HEK293T (cell line): ENCODE data around the gene LETM1.

Source experiments
- CTCF ChIA-PET: fragments of 350-600 bp; formaldehyde crosslinking; extraction: SDS; loops from one replicate; lab custom pipeline; 2021; ENCODE audit warnings: antibody characterized with exemption, inconsistent platforms; lab: Yijun Ruan, JAX
- POLR2A ChIA-PET: fragments of 350-600 bp; formaldehyde crosslinking; extraction: SDS; loops from one replicate; lab custom pipeline; 2020; ENCODE audit warnings: antibody characterized with exemption, inconsistent platforms; lab: Yijun Ruan, JAX
- DNase-seq: peaks from one replicate; pipeline ENCODE4 v3.0.0; 2012; ENCODE audit warnings: mixed read lengths; ENCODE audit errors: extremely low spot score
- ARNT ChIP-seq: fragments of 450-650 bp; IDR thresholded peaks from 2 replicates; pipeline ENCODE4 v1.6.1; 2017; ENCODE audit warnings: mild to moderate bottlenecking
- BHLHE40 ChIP-seq: fragments of 450-650 bp; IDR thresholded peaks from 2 replicates; pipeline ENCODE4 v1.6.1; 2016; ENCODE audit warnings: mild to moderate bottlenecking, moderate library complexity, borderline replicate concordance
- CTBP1 ChIP-seq: fragments of 450-650 bp; IDR thresholded peaks from 2 replicates; pipeline ENCODE4 v1.6.1; 2016; ENCODE audit warnings: borderline replicate concordance
- ELF4 ChIP-seq: fragments of 450-650 bp; IDR thresholded peaks from 2 replicates; pipeline ENCODE4 v1.6.1; 2017; ENCODE audit warnings: antibody characterized with exemption
- FOXA1 ChIP-seq: fragments of 450-650 bp; IDR thresholded peaks from 2 replicates; pipeline ENCODE4 v1.6.1; 2016; ENCODE audit warnings: mild to moderate bottlenecking
- FOXK2 ChIP-seq: fragments of 450-650 bp; IDR thresholded peaks from 2 replicates; pipeline ENCODE4 v1.6.1; 2016; ENCODE audit warnings: mild to moderate bottlenecking
- FOXM1 ChIP-seq: fragments of 450-650 bp; IDR thresholded peaks from 2 replicates; pipeline ENCODE4 v1.6.1; 2017; ENCODE audit warnings: mild to moderate bottlenecking, borderline replicate concordance
- HDGF ChIP-seq: fragments of 450-650 bp; IDR thresholded peaks from 2 replicates; pipeline ENCODE4 v1.6.1; 2017; ENCODE audit warnings: antibody characterized with exemption, borderline replicate concordance
- L3MBTL2 ChIP-seq: fragments of 450-650 bp; conservative IDR thresholded peaks from 2 replicates; pipeline ENCODE4 v1.6.1; 2016; ENCODE audit warnings: mild to moderate bottlenecking
- LEF1 ChIP-seq: fragments of 450-650 bp; IDR thresholded peaks from 2 replicates; pipeline ENCODE4 v1.6.1; 2017; ENCODE audit warnings: mild to moderate bottlenecking, borderline replicate concordance
- NFRKB ChIP-seq: fragments of 450-650 bp; IDR thresholded peaks from 2 replicates; pipeline ENCODE4 v1.6.1; 2016; ENCODE audit warnings: mild to moderate bottlenecking, moderate library complexity
- PKNOX1 ChIP-seq: fragments of 450-650 bp; IDR thresholded peaks from 2 replicates; pipeline ENCODE4 v1.6.1; 2016
- SP1 ChIP-seq: fragments of 450-650 bp; IDR thresholded peaks from 2 replicates; pipeline ENCODE4 v1.6.1; 2017
- SUZ12 ChIP-seq: fragments of 450-650 bp; IDR thresholded peaks from 2 replicates; pipeline ENCODE4 v1.6.1; 2016; ENCODE audit warnings: mild to moderate bottlenecking
- TARDBP ChIP-seq: fragments of 450-650 bp; IDR thresholded peaks from 2 replicates; pipeline ENCODE4 v1.6.1; 2016
- ZNF384 ChIP-seq: fragments of 450-650 bp; IDR thresholded peaks from 2 replicates; pipeline ENCODE4 v1.6.1; 2016

The LETM1 gene

GRCh38 chr4:1777822-1778641 lies 77.9 kb downstream of the LETM1 start:
- DNase-seq, result no peak
- no peak for TF ChIP-seq FOXA1
- TF ChIP-seq L3MBTL2, result no peak
- no peak for TF ChIP-seq ELF4
- no peak for TF ChIP-seq FOXK2
- TF ChIP-seq BHLHE40, result no peak
- TF ChIP-seq PKNOX1, result no peak
- TF ChIP-seq SUZ12, result no peak
- TF ChIP-seq LEF1, result no peak
- no peak for TF ChIP-seq HDGF
- CTCF ChIA-PET, result interaction anchor here (0.6 to 1.3 kb wide), 3 partner anchors 10 to 49 kb away, joined by 3 to 7 read pairs (median 3); no protein-coding TSS in a partner anchor
- POLR2A ChIA-PET, result interaction anchor here (1.0 to 1.3 kb wide), 3 partner anchors 8 to 57 kb away, joined by 3 to 6 read pairs (median 3); partner anchors contain the start of genes TACC3 and TMEM129

- no peak for TF ChIP-seq CTBP1
- no peak for TF ChIP-seq NFRKB
- no peak for TF ChIP-seq BHLHE40
- no peak for TF ChIP-seq PKNOX1
- TF ChIP-seq ZNF384, result no peak
- no peak for TF ChIP-seq TARDBP
- TF ChIP-seq FOXA1, result no peak
- no peak for TF ChIP-seq LEF1
- TF ChIP-seq ARNT, result no peak
- TF ChIP-seq SP1, result no peak
- no peak for TF ChIP-seq ELF4
- no peak for TF ChIP-seq FOXM1
- no peak for TF ChIP-seq FOXK2
- no peak for TF ChIP-seq L3MBTL2
- TF ChIP-seq SUZ12, result no peak
- no peak for TF ChIP-seq HDGF
- ChIA-PET CTCF (no interaction called here), POLR2A (interaction anchor here (1.2 to 1.3 kb wide), 2 partner anchors 10 to 13 kb away, joined by 3 to 6 read pairs; no protein-coding TSS in a partner anchor)
- no peak for DNase-seq
Measured at GRCh38 chr4:1776521-1777161, 79.3 kb downstream of the LETM1 start.

- DNase-seq, result no peak
- no peak for TF ChIP-seq LEF1
- TF ChIP-seq TARDBP, result no peak
- no peak for TF ChIP-seq SUZ12
- TF ChIP-seq ARNT, result no peak
- TF ChIP-seq BHLHE40, result no peak
- TF ChIP-seq FOXK2, result no peak
- no peak for TF ChIP-seq ZNF384
- no peak for TF ChIP-seq PKNOX1
- TF ChIP-seq HDGF, result no peak
- TF ChIP-seq L3MBTL2, result no peak
- no peak for TF ChIP-seq SP1
- TF ChIP-seq FOXA1, result no peak
- no peak for TF ChIP-seq FOXM1
- TF ChIP-seq ELF4, result no peak
- no peak for TF ChIP-seq NFRKB
- TF ChIP-seq CTBP1, result no peak
- POLR2A ChIA-PET, result interaction anchor here (0.8 to 1.0 kb wide), 2 partner anchors 13 to 19 kb away, joined by 3 to 4 read pairs; no protein-coding TSS in a partner anchor
- CTCF ChIA-PET, result no interaction called here
Measured at GRCh38 chr4:1775731-1776500, 80.0 kb downstream of the LETM1 start.

- ChIA-PET POLR2A (no interaction called here), CTCF (interaction anchor here (0.6 kb wide), 1 partner anchor 136 kb away, joined by 7 read pairs; no protein-coding TSS in a partner anchor)
- no peak for TF ChIP-seq SP1
- no peak for DNase-seq
Measured at GRCh38 chr4:1773754-1774153, 82.2 kb downstream of the LETM1 start.

GRCh38 chr4:1772853-1773538 lies 83.0 kb downstream of the LETM1 start:
- CTCF ChIA-PET, result interaction anchor here (0.6 kb wide), 1 partner anchor 137 kb away, joined by 7 read pairs; no protein-coding TSS in a partner anchor
- POLR2A ChIA-PET, result no interaction called here
- DNase-seq, result no peak
- TF ChIP-seq L3MBTL2 (no peak), ELF4 (no peak), SUZ12 (no peak), FOXA1 (no peak), NFRKB (no peak), HDGF (no peak), BHLHE40 (no peak), FOXK2 (no peak), ZNF384 (no peak)
